ENCODE measurements around the gene RIC1. TPM values are rescaled to one million over a fixed set of nuclear protein-coding genes. Genes with fewer than 3 reads are reported as not detected.

Gene RIC1
- total and polyA plus RNA-seq, 2 donors from 2014 or later: 2.9 to 21.1 TPM

DNA sequence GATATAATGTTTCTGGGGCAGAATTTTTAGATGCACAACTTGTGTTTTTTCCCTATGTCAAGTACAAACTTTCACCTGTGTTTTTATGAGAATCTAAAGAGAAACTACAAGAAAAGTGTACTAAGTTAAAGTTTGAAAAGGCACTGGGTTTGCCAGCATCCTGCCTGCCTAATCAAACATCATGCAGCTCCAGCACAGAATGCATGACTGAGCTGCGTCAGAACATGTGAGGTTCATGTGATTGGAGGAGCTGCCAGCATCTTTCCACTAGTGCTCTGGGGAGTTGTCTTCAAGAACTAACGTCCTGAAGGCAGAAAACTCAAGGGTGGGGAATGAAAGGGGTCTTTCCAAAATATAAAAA, 46.1 kb upstream of the RIC1 start:
- H3K36me3 ChIP-seq (ENCODE audit: control insufficient read depth in 2 of 3, insufficient read depth in 3 of 3, low read length in 3 of 3): no peaks in the 10 kb centered on the region
- no peak overlapping the region for H3K27ac ChIP-seq (ENCODE audit: low read depth in 2 of 2, low read length in 2 of 2)
- H3K4me3 ChIP-seq (ENCODE audit: low read length in 3 of 3): no peak overlapping the region
- no peaks in the 10 kb centered on the region for H3K27me3 ChIP-seq (ENCODE audit: control insufficient read depth, insufficient read depth, low read length)
- FAIRE-seq (no peak), DNase-seq (peak in 2 of 5 donors; percentile 31 to 33)
- H3K9me3 ChIP-seq (ENCODE audit: control insufficient read depth in 2 of 3, insufficient read depth in 1 of 3, low read length in 3 of 3): no peaks in the 10 kb centered on the region
- H3K4me1 ChIP-seq (ENCODE audit: control insufficient read depth in 2 of 3, insufficient read depth in 2 of 3, low read depth in 1 of 3, low read length in 3 of 3): no peaks in the 10 kb centered on the region
- intact Hi-C loops (cut with DNase I): no loop called here
- no peak overlapping the region for H3K9ac ChIP-seq (ENCODE audit: low read length in 3 of 3)
- TF ChIP-seq, protein P1, sequence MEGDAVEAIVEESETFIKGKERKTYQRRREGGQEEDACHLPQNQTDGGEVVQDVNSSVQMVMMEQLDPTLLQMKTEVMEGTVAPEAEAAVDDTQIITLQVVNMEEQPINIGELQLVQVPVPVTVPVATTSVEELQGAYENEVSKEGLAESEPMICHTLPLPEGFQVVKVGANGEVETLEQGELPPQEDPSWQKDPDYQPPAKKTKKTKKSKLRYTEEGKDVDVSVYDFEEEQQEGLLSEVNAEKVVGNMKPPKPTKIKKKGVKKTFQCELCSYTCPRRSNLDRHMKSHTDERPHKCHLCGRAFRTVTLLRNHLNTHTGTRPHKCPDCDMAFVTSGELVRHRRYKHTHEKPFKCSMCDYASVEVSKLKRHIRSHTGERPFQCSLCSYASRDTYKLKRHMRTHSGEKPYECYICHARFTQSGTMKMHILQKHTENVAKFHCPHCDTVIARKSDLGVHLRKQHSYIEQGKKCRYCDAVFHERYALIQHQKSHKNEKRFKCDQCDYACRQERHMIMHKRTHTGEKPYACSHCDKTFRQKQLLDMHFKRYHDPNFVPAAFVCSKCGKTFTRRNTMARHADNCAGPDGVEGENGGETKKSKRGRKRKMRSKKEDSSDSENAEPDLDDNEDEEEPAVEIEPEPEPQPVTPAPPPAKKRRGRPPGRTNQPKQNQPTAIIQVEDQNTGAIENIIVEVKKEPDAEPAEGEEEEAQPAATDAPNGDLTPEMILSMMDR (IDR thresholded peaks at IDR 0.05; ENCODE audit: borderline replicate concordance, extremely low read depth, insufficient read depth): no peak

DNA sequence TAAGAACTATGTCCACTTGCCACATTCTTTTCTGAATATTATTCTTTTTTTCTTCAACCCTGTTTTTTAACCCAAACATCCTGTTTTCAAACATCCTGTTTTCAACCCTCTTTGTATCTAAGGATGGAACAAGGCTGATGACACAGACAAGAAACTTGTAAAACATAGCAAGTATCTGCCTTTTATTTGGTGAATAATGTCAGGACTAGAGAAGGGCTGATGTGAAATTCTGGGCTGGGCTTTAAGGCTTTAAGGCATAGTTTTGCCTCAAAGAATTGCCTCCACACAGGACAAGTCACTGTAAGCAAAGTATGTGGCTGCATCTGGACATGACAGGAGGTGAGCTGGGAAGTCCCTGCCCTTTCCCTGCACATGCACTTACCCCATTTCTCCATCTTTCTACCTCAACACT, 42.5 kb upstream of the RIC1 start:
- DNase-seq (no peak), FAIRE-seq (no peak)
- intact Hi-C loops (cut with DNase I): no loop called here

DNA sequence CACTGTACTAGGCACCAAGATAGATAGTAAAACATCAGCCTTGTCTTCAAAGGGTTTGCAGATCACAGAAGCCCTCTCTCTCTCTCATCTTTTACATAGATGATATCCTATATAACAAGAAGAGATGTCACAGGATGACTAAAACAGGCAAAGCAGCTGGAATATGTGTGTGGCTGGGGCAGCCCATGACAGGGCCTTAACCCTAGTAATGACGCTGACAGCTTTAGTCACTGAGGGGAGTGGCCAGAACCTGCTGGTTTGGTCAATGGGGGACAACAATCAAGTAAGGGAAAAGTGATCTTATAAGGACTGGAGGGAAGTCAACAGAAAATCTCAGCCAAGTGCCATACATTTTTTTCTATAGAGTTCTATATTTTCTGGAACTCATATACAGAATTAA, 41.9 kb upstream of the RIC1 start:
- H3K36me3 ChIP-seq (ENCODE audit: control insufficient read depth in 2 of 3, insufficient read depth in 3 of 3, low read length in 3 of 3): no peaks in the 10 kb centered on the region
- no peaks in the 10 kb centered on the region for H3K27me3 ChIP-seq (ENCODE audit: control insufficient read depth, insufficient read depth, low read length)
- H3K9me3 ChIP-seq (ENCODE audit: control insufficient read depth in 2 of 3, insufficient read depth in 1 of 3, low read length in 3 of 3): no peaks in the 10 kb centered on the region
- no peaks in the 10 kb centered on the region for H3K4me1 ChIP-seq (ENCODE audit: control insufficient read depth in 2 of 3, insufficient read depth in 2 of 3, low read depth in 1 of 3, low read length in 3 of 3)
- TF ChIP-seq, protein P1 (IDR thresholded peaks at IDR 0.05; ENCODE audit: borderline replicate concordance, extremely low read depth, insufficient read depth): no peak
- intact Hi-C loops (cut with DNase I): no loop called here
- H3K9ac ChIP-seq (ENCODE audit: low read length in 3 of 3): no peak overlapping the region
- FAIRE-seq: no peak
- no peak overlapping the region for H3K27ac ChIP-seq (ENCODE audit: low read depth in 2 of 2, low read length in 2 of 2)
- H3K4me3 ChIP-seq (ENCODE audit: low read length in 3 of 3): no peak overlapping the region
- DNase-seq: peak in 1 of 5 donors; percentile 23

More for the DNA sequence above, 42.5 kb upstream of the RIC1 start:
- TF ChIP-seq, protein P1 (IDR thresholded peaks at IDR 0.05; ENCODE audit: borderline replicate concordance, extremely low read depth, insufficient read depth): no peak
- H3K4me3 ChIP-seq (ENCODE audit: low read length in 3 of 3): no peak overlapping the region
- H3K9me3 ChIP-seq (ENCODE audit: control insufficient read depth in 2 of 3, insufficient read depth in 1 of 3, low read length in 3 of 3): no peaks in the 10 kb centered on the region
- H3K36me3 ChIP-seq (ENCODE audit: control insufficient read depth in 2 of 3, insufficient read depth in 3 of 3, low read length in 3 of 3): no peaks in the 10 kb centered on the region
- no peak overlapping the region for H3K27ac ChIP-seq (ENCODE audit: low read depth in 2 of 2, low read length in 2 of 2)
- no peak overlapping the region for H3K9ac ChIP-seq (ENCODE audit: low read length in 3 of 3)
- H3K27me3 ChIP-seq (ENCODE audit: control insufficient read depth, insufficient read depth, low read length): no peaks in the 10 kb centered on the region
- no peaks in the 10 kb centered on the region for H3K4me1 ChIP-seq (ENCODE audit: control insufficient read depth in 2 of 3, insufficient read depth in 2 of 3, low read depth in 1 of 3, low read length in 3 of 3)

DNA sequence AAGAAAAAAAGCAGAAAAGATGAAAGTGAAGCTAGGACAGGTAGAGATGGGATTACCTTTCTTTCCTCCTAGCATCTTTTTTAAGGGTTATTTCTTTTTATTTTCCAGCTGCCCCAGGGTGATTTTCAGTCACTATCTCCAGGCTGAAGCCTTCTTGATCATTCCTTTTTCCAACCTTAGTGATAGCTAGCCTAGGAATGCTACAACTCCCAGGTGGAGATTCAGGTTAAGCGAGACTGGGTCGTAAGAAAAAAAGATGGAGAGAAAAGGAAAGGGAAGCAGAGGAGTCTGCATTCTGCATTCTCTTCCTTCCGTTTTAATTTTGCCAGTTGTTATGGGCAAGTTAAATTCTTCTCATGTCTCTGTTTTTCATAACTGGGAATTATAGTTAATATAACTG, 36.7 kb upstream of the RIC1 start:
- no peaks in the 10 kb centered on the region for H3K9me3 ChIP-seq (ENCODE audit: control insufficient read depth in 2 of 3, insufficient read depth in 1 of 3, low read length in 3 of 3)
- intact Hi-C loops (cut with DNase I): no loop called here
- H3K27me3 ChIP-seq (ENCODE audit: control insufficient read depth, insufficient read depth, low read length): no peaks in the 10 kb centered on the region
- H3K9ac ChIP-seq (ENCODE audit: low read length in 3 of 3): no peak overlapping the region
- FAIRE-seq: no peak
- no peaks in the 10 kb centered on the region for H3K4me1 ChIP-seq (ENCODE audit: control insufficient read depth in 2 of 3, insufficient read depth in 2 of 3, low read depth in 1 of 3, low read length in 3 of 3)
- no peaks in the 10 kb centered on the region for H3K36me3 ChIP-seq (ENCODE audit: control insufficient read depth in 2 of 3, insufficient read depth in 3 of 3, low read length in 3 of 3)
- TF ChIP-seq, protein P1 (IDR thresholded peaks at IDR 0.05; ENCODE audit: borderline replicate concordance, extremely low read depth, insufficient read depth): no peak
- no peak overlapping the region for H3K27ac ChIP-seq (ENCODE audit: low read depth in 2 of 2, low read length in 2 of 2)
- DNase-seq: no peak
- no peak overlapping the region for H3K4me3 ChIP-seq (ENCODE audit: low read length in 3 of 3)
